ENCODE results near the gene NTRK2.

DNA sequence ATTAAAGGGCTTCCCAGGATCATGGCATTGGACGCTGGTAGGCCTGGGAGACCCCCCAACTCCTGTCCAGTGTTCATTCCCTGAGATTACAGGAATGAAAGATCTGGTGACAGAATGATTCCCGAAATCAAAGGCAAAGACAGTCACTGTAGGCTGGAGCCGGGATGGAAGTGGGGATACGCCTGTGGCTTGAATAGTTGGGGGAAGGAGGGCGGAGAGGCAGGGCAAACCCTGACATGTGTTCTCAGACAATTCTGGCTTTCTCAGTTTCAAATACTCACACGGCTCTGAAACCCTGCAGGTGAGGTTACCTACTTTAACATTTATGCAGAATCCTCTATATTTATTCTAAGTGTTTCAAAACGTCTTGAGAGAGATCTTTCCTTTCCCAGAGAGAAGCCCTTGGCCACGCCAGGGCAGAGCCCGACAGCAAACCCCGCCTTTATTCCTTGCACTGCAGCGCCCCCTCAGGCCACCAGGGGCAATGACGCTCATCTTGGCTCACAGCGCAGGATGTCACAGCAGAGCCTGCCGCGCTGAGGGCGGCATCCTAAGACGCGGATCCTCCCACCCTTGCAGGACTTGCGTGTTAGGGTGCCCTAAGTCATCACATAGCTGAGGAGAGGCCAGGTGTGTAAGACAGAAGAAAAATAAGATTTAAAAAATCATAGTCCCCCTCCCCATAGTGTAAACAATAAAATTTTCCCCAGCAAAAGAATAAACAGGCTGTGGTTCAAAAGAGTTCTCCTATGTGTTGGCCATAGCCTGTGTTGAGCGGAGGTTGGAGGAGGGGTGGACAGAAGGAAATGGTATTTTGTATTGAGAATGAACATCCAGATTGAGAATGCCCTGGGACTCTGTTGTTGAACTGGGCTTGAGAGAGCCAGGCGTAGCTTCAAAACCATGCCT lies 284.5 kb downstream of the NTRK2 start:
- peak; percentile 48 to 79 (median 70) for TF ChIP-seq CTCF (IDR thresholded peaks at IDR 0.05)
- no peak for TF ChIP-seq POLR2A (IDR thresholded peaks at IDR 0.05)
